Right atrium auricular region (tissue), 2 donors: ENCODE results near the gene MLYCD. TPM values are rescaled to one million over a fixed set of nuclear protein-coding genes. Genes with fewer than 3 reads are reported as not detected.

ENCODE experiments used
- DNase-seq: peaks from one replicate; pipeline ENCODE4 v3.0.0-alpha.2; 2019; ENCODE audit warnings: low spot score
- H3K27ac ChIP-seq, 2 donors: fragments of 200-600 bp; sonication (generic); 1 replicate in 1 of 2; 2 replicates in 1 of 2; pipeline ENCODE4 v1.5.1; 2016 to 2019
- H3K27me3 ChIP-seq, 2 donors: fragments of 200-600 bp; sonication (generic); one replicate each; pipeline versions ENCODE4 v1.5.1 to v1.6.0; 2017 to 2019
- H3K36me3 ChIP-seq: fragments of 200-600 bp; sonication (generic); one replicate; pipeline ENCODE4 v1.5.1; 2016
- H3K4me1 ChIP-seq, 2 donors: fragments of 200-600 bp; sonication (generic); one replicate each; pipeline versions ENCODE4 v1.5.1 to v1.6.0; 2017 to 2019
- H3K4me3 ChIP-seq, 2 donors: fragments of 200-600 bp; sonication (generic); 1 replicate in 1 of 2; 2 replicates in 1 of 2; pipeline ENCODE4 v1.5.1; 2017 to 2019; ENCODE audit warnings: mild to moderate bottlenecking in 1 of 2, moderate library complexity in 1 of 2
- H3K9me3 ChIP-seq, 2 donors: fragments of 200-600 bp; sonication (generic); one replicate each; pipeline ENCODE4 v1.5.1; 2019
- CTCF ChIP-seq, 2 donors: fragments of 200-600 bp; sonication (generic); IDR thresholded peaks; one replicate each; pipeline ENCODE4 v1.5.1; 2019; ENCODE audit warnings: antibody characterized with exemption in 2 of 2
- total RNA-seq, 2 donors: library from RNA; depleted of rRNA; stranded (reverse); fragments of >200 nt; gene quantifications; one replicate each; pipeline ENCODE4 v1.1.0, GENCODE V29; 2016

Gene MLYCD
- total RNA-seq, 2 donors from 2014 or later: 22.0 to 37.0 TPM

GRCh38 chr16:83853834-83854233, 45.1 kb upstream of the MLYCD start:
- peak; percentile 38 for DNase-seq
- no peak overlapping the region for H3K4me3 ChIP-seq
- no peaks in the 10 kb centered on the region for H3K4me1 ChIP-seq
- no peaks in the 10 kb centered on the region for H3K27me3 ChIP-seq
- no peak overlapping the region for H3K27ac ChIP-seq
- TF ChIP-seq CTCF (IDR thresholded peaks at IDR 0.05): no peak
- no peaks in the 10 kb centered on the region for H3K9me3 ChIP-seq
- no peaks in the 10 kb centered on the region for H3K36me3 ChIP-seq

GRCh38 chr16:83854420-83854819, 44.5 kb upstream of the MLYCD start:
- H3K4me1 ChIP-seq: no peaks in the 10 kb centered on the region
- H3K27ac ChIP-seq: no peak overlapping the region
- no peak for TF ChIP-seq CTCF (IDR thresholded peaks at IDR 0.05)
- DNase-seq: peak; percentile 43
- no peak overlapping the region for H3K4me3 ChIP-seq
- H3K9me3 ChIP-seq: no peaks in the 10 kb centered on the region
- no peaks in the 10 kb centered on the region for H3K36me3 ChIP-seq
- H3K27me3 ChIP-seq: no peaks in the 10 kb centered on the region

GRCh38 chr16:83856792-83857191, 42.1 kb upstream of the MLYCD start:
- TF ChIP-seq CTCF (IDR thresholded peaks at IDR 0.05): no peak
- no peaks in the 10 kb centered on the region for H3K27me3 ChIP-seq
- no peaks in the 10 kb centered on the region for H3K9me3 ChIP-seq
- no peaks in the 10 kb centered on the region for H3K36me3 ChIP-seq
- DNase-seq: no peak
- H3K27ac ChIP-seq: no peak overlapping the region
- H3K4me1 ChIP-seq: no peaks in the 10 kb centered on the region
- H3K4me3 ChIP-seq: no peak overlapping the region

GRCh38 chr16:83859265-83859664, 39.6 kb upstream of the MLYCD start:
- peak; percentile 11 for DNase-seq
- Histone ChIP-seq H3K4me1 (no peaks in the 10 kb centered on the region), H3K27me3 (no peaks in the 10 kb centered on the region), H3K4me3 (no peak overlapping the region), H3K27ac (no peak overlapping the region), H3K36me3 (no peaks in the 10 kb centered on the region), H3K9me3 (no peaks in the 10 kb centered on the region)
- no peak for TF ChIP-seq CTCF (IDR thresholded peaks at IDR 0.05)

GRCh38 chr16:83862661-83863060, 36.3 kb upstream of the MLYCD start:
- Histone ChIP-seq H3K27ac (no peak overlapping the region), H3K9me3 (no peaks in the 10 kb centered on the region), H3K4me1 (no peaks in the 10 kb centered on the region), H3K4me3 (no peak overlapping the region), H3K27me3 (no peaks in the 10 kb centered on the region), H3K36me3 (no peaks in the 10 kb centered on the region)
- no peak for TF ChIP-seq CTCF (IDR thresholded peaks at IDR 0.05)
- DNase-seq: no peak

- no peaks in the 10 kb centered on the region for H3K36me3 ChIP-seq
- no peaks in the 10 kb centered on the region for H3K27me3 ChIP-seq
- no peaks in the 10 kb centered on the region for H3K9me3 ChIP-seq
- H3K4me1 ChIP-seq: no peaks in the 10 kb centered on the region
- no peak overlapping the region for H3K27ac ChIP-seq
- no peak for TF ChIP-seq CTCF (IDR thresholded peaks at IDR 0.05)
- DNase-seq: peak; percentile 4
- no peak overlapping the region for H3K4me3 ChIP-seq
Measured at GRCh38 chr16:83863682-83864081, 35.2 kb upstream of the MLYCD start.
